Testis (tissue), 3 donors: ENCODE results near the gene NLRP1. TPM values are rescaled to one million over a fixed set of nuclear protein-coding genes. Genes with fewer than 3 reads are reported as not detected.

Experiments
- DNase-seq: peaks from one replicate; pipeline ENCODE4 v3.0.0-alpha.2; 2019
- H3K27ac ChIP-seq, 2 donors: fragments of 200-600 bp; sonication (generic); one replicate each; pipeline ENCODE4 v1.5.1; 2019
- H3K27me3 ChIP-seq: fragments of 200-600 bp; sonication (generic); one replicate; pipeline ENCODE4 v1.5.1; 2019
- H3K36me3 ChIP-seq: fragments of 200-600 bp; sonication (generic); one replicate; pipeline ENCODE4 v1.5.1; 2017; ENCODE audit warnings: low read depth; ENCODE audit errors: missing control alignments
- H3K4me1 ChIP-seq: fragments of 200-600 bp; sonication (generic); one replicate; pipeline ENCODE4 v1.5.1; 2019
- H3K4me3 ChIP-seq, 2 donors: fragments of 200-600 bp; sonication (generic); one replicate each; pipeline ENCODE4 v1.5.1; 2017 to 2019
- H3K9me3 ChIP-seq: fragments of 200-600 bp; sonication (generic); one replicate; pipeline ENCODE4 v1.5.1; 2017
- CTCF ChIP-seq, 3 experiments: fragments of 450-650 bp in 2 of 3; fragments of 200-600 bp in 1 of 3; sonication (generic) in 1 of 3; IDR thresholded peaks; one replicate each; pipeline ENCODE4 v1.5.1; 2016 to 2019; ENCODE audit warnings: antibody characterized with exemption in 3 of 3, mild to moderate bottlenecking in 2 of 3, moderate library complexity in 1 of 3
- POLR2A ChIP-seq: fragments of 450-650 bp; IDR thresholded peaks from one replicate; pipeline ENCODE4 v1.6.1; 2017; ENCODE audit warnings: antibody characterized with exemption, mild to moderate bottlenecking, moderate library complexity
- WGBS, 2 donors: methylation state at CpG; one replicate each; pipeline ENCODE4 v1.1.5; 2018; 5-methylcytosine and 5-hydroxymethylcytosine counted together
- intact Hi-C: fragments of 100-400 bp; cut with DNase I; formaldehyde crosslinking; loops from one replicate; pipeline ENCODE4 v1.15.1; 2023; ENCODE audit warnings: low total_unique reads
- polyA plus RNA-seq: library from polyadenylated mRNA; stranded (reverse); fragments of 350-450 nt; fragmentation: Illumina TruSeq; extraction: RNeasy Lipid Tissue Mini Kit (QIAGEN cat#74804); gene quantifications from one replicate; pipeline ENCODE4 v1.2.3, GENCODE V29; 2014; ENCODE audit warnings: low read depth, low replicate concordance; ENCODE audit not compliant: insufficient read depth
- total RNA-seq, 2 donors: library from RNA; depleted of rRNA; stranded (reverse); fragments of >200 nt; gene quantifications; one replicate each; pipeline ENCODE4 v1.2.3, GENCODE V29; 2016

Gene NLRP1
- total and polyA plus RNA-seq, 3 donors from 2014 or later, result 35.4 to 68.5 (median 39.0) TPM

GRCh38 chr17:5560361-5560988 is 23.8 kb downstream of the NLRP1 start:
- Histone ChIP-seq H3K4me1 (no peaks in the 10 kb centered on the region), H3K4me3 (no peak overlapping the region), H3K36me3 (no peaks in the 10 kb centered on the region), H3K27ac (no peak overlapping the region), H3K27me3 (no peaks in the 10 kb centered on the region), H3K9me3 (no peaks in the 10 kb centered on the region)
- no peak for TF ChIP-seq CTCF (IDR thresholded peaks at IDR 0.05)
- no peak for TF ChIP-seq POLR2A
- WGBS, 2 donors, result 92 to 94% methylated on average over 5 to 9 of the region's 9 CpGs
- intact Hi-C loops, result no loop called here
- no peak for DNase-seq

DNA sequence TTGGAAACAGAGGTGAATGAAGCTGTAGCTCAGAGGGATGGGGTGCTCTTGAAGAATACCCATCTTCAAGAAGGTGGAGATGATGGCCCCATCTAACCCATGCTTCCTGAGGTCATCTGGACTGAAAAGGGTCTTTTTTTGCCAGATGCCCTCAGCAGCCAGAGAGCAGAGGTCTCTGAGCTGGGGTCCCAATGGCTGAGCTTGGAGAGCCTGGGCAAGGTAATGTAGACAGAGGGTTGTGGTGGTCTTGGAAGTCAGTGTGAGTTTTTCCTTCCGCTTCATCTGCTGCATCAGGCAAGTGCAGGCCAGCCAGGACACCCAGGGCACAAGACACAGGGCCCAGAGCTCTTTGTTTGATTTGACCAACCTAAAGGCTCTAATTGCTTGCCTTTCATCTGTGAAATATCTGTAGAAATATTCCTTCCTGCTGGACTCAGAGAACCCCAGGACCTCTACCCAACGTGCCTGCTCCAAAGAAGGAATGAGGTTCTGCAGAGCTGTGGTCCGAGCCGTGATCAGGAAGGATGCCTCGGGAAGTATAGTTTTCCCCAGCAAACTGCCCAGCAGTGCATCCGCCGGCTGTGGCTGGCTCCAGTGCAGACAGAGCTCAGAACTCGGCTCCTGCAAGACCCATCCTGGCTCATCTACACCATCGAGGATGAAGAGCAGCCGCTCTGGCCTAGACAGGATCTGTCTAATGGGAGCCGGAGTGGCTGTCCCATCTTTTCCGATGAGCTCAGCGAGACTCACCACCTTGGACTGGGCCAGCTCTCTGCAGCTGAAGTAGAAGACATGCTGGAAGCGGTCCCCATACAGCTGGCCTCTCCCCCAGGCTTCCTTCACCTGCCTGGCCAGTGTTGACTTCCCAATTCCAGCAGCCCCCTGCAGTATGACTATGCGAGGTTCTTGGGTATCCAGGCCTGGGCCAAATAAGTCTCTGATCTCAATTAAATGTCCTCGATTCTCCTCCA is 25.2 kb downstream of the NLRP1 start:
- Histone ChIP-seq H3K9me3 (no peaks in the 10 kb centered on the region), H3K27me3 (no peaks in the 10 kb centered on the region), H3K27ac (no peak overlapping the region), H3K4me3 (no peak overlapping the region), H3K36me3 (no peaks in the 10 kb centered on the region), H3K4me1 (no peaks in the 10 kb centered on the region)
- DNase-seq, result no peak
- intact Hi-C loops, result no loop called here
- TF ChIP-seq CTCF (IDR thresholded peaks at IDR 0.05) (no peak), POLR2A (no peak)
- 95 to 98% methylated on average over 10 to 16 of the region's 16 CpGs for WGBS, 2 donors

- H3K4me1 ChIP-seq, result no peaks in the 10 kb centered on the region
- DNase-seq, result no peak
- no peaks in the 10 kb centered on the region for H3K9me3 ChIP-seq
- TF ChIP-seq POLR2A (no peak), CTCF (IDR thresholded peaks at IDR 0.05) (no peak)
- no peak overlapping the region for H3K4me3 ChIP-seq
- 67 to 75% methylated on average over 5 to 6 of the region's 6 CpGs for WGBS, 2 donors
- H3K27ac ChIP-seq, result no peak overlapping the region
- intact Hi-C loops, result no loop called here
- no peaks in the 10 kb centered on the region for H3K36me3 ChIP-seq
- H3K27me3 ChIP-seq, result no peaks in the 10 kb centered on the region
Observed at GRCh38 chr17:5557990-5558389, 26.3 kb downstream of the NLRP1 start.

DNA sequence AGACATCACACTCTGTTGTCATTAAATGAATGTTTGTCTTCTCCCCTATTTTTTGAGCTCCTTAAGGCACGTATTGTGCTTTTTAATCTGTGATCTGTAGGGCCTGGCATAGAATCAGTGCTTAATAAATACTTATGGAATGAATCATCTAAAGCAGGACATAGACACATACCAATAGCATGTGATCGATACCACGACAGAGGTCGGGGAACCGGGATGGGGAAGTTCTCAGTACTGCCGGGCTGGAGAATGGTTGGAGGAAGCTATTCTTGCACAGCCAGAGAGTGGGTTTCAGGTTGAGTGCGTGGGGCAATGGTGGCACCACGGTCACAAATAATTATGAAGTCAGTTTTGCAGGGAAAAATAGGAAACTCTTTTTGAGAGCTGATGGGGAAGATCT is 26.8 kb downstream of the NLRP1 start:
- Histone ChIP-seq H3K27me3 (no peaks in the 10 kb centered on the region), H3K4me1 (no peaks in the 10 kb centered on the region), H3K9me3 (no peaks in the 10 kb centered on the region), H3K4me3 (no peak overlapping the region), H3K27ac (no peak overlapping the region), H3K36me3 (no peaks in the 10 kb centered on the region)
- WGBS, 2 donors, result 75 to 84% methylated on average over 8 of the region's 8 CpGs
- no peak for DNase-seq
- TF ChIP-seq CTCF (IDR thresholded peaks at IDR 0.05) (no peak), POLR2A (no peak)
- intact Hi-C loops, result no loop called here
